GM18870 (cell line): ENCODE measurements around the gene GPC5.
"Not testable (repeated sequence)": the region's sequence is repeated elsewhere in the genome, so short reads cannot be mapped to it uniquely, and the experiment has no call there.

Experiments used
- ATAC-seq: cut with Tn5 transposase; IDR thresholded peaks from one replicate; pipeline ENCODE4 v1.9.1; 2021; ENCODE audit warnings: moderate library complexity; ENCODE audit not compliant: unreplicated experiment

GPC5 gene

GRCh38 chr13:92224052-92224821, 825.8 kb downstream of the GPC5 start:
- peak; percentile 76 for ATAC-seq

- peak; percentile 66 for ATAC-seq
These were observed 826.4 kb downstream of the GPC5 start for GRCh38 chr13:92224825-92225224.

GRCh38 chr13:92225861-92226260, 827.4 kb downstream of the GPC5 start:
- ATAC-seq = no peak

GRCh38 chr13:92232871-92233270, 834.5 kb downstream of the GPC5 start:
- no peak for ATAC-seq

GRCh38 chr13:92251671-92252210, 853.3 kb downstream of the GPC5 start:
- no peak for ATAC-seq

GRCh38 chr13:92255526-92255925, 857.1 kb downstream of the GPC5 start:
- ATAC-seq = no peak

GRCh38 chr13:92256211-92256610, 857.8 kb downstream of the GPC5 start:
- ATAC-seq = no peak

- no peak for ATAC-seq
These were observed 860.6 kb downstream of the GPC5 start for GRCh38 chr13:92259046-92259445.

GRCh38 chr13:92259523-92259922, 861.1 kb downstream of the GPC5 start:
- ATAC-seq = peak; percentile 62

- ATAC-seq = no peak
These were observed 861.9 kb downstream of the GPC5 start for GRCh38 chr13:92260363-92260762.

GRCh38 chr13:92262100-92262788, 863.8 kb downstream of the GPC5 start:
- ATAC-seq = no peak

- no peak for ATAC-seq
These were observed 867.0 kb downstream of the GPC5 start for GRCh38 chr13:92265408-92265807.

GRCh38 chr13:92270990-92271389, 872.6 kb downstream of the GPC5 start:
- ATAC-seq = no peak

GRCh38 chr13:92272177-92272576, 873.8 kb downstream of the GPC5 start:
- no peak for ATAC-seq

GRCh38 chr13:92280986-92281385, 882.6 kb downstream of the GPC5 start:
- not testable (repeated sequence) for ATAC-seq

GRCh38 chr13:92290718-92291307, 892.4 kb downstream of the GPC5 start:
- not testable (repeated sequence) for ATAC-seq

GRCh38 chr13:92294533-92294932, 896.1 kb downstream of the GPC5 start:
- not testable (repeated sequence) for ATAC-seq

- ATAC-seq = not testable (repeated sequence)
These were observed 897.8 kb downstream of the GPC5 start for GRCh38 chr13:92296154-92296671.

GRCh38 chr13:92297971-92298942, 899.8 kb downstream of the GPC5 start:
- ATAC-seq = no peak

- ATAC-seq = no peak
These were observed 902.2 kb downstream of the GPC5 start for GRCh38 chr13:92300651-92301050.
